PC-3 (cell line): ENCODE results near the gene LLGL2.

ENCODE experiments used
- CTCF ChIP-seq: fragments of 300-600 bp; sonication (generic); conservative IDR thresholded peaks from 2 replicates; pipeline ENCODE4 v1.5.1; 2017; ENCODE audit warnings: antibody characterized with exemption, low read depth, mild to moderate bottlenecking, low read length
- EZH2 ChIP-seq: fragments of 300-600 bp; sonication (generic); IDR thresholded peaks from one replicate; pipeline ENCODE4 v1.6.1; 2017; ENCODE audit warnings: antibody characterized with exemption, mild to moderate bottlenecking, low read length; ENCODE audit not compliant: unreplicated experiment

DNA sequence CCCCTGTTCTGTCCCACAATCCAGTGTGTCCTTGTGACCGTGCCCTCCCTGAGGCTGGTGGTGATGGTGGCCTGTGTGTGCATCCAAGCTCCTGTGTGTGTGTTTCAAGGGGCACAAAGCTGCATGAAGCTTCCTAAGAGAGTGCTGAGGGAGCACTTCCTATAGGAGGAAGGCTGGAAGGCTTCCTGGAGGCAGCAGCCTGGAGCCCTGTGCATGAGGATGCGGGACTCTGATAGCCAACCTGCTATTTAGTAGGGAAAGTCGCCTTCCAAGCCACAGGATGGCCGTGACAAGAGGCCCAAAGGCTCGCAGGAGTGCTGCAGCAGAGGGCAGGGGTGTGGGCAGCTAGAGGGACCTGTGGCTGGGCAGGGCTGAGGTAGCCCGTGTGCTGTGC lies 70.4 kb downstream of the LLGL2 start:
- TF ChIP-seq CTCF, result no peak
- TF ChIP-seq EZH2, result no peak
